ENCODE measurements around the gene EVA1A. TPM values are rescaled to one million over a fixed set of nuclear protein-coding genes. Genes with fewer than 3 reads are reported as not detected.

The EVA1A gene
- total RNA-seq, result 13.2 and 13.4 TPM in 2 replicates

GRCh38 chr2:75560768-75561565 is at the start of gene EVA1A:
TSS of gene EVA1A (minus strand) at chr2:75560939. CDS start at chr2:75518140, 42,799 bp downstream.

Other genes with a start within 250 kb of the EVA1A start
- gene MRPL19, start 85.8 kb upstream of the EVA1A start, total RNA-seq, result 24.0 and 33.3 TPM in 2 replicates
- gene GCFC2, start 150.0 kb upstream of the EVA1A start, total RNA-seq, result 7.5 and 10.1 TPM in 2 replicates

Data from smooth muscle cell of bladder (primary cell).